Measurements from ENCODE around the gene P2RX7.

- TF ChIP-seq CTCF (IDR thresholded peaks at IDR 0.05) (no peak), POLR2A (IDR thresholded peaks at IDR 0.05) (no peak)
These were observed 18.5 kb upstream of the P2RX7 start for GRCh38 chr12:121114019-121114639.
